NB4 (cell line): Measurements from ENCODE around the gene MAP3K7.

Experiments used
- POLR2A ChIP-seq: IDR thresholded peaks from 2 replicates; pipeline ENCODE4 v1.6.1; 2011; ENCODE audit warnings: mild to moderate bottlenecking; ENCODE audit not compliant: insufficient read length; ENCODE audit errors: extremely low read depth
- TF ChIP-seq, protein P1 (sequence below): IDR thresholded peaks from one replicate; pipeline ENCODE4 v1.5.1; 2012; ENCODE audit warnings: low read depth, low read length
- TF ChIP-seq, protein P2 (sequence below): IDR thresholded peaks from 2 replicates; pipeline ENCODE4 v1.6.1; 2011; ENCODE audit warnings: low read depth, low read length

DNA sequence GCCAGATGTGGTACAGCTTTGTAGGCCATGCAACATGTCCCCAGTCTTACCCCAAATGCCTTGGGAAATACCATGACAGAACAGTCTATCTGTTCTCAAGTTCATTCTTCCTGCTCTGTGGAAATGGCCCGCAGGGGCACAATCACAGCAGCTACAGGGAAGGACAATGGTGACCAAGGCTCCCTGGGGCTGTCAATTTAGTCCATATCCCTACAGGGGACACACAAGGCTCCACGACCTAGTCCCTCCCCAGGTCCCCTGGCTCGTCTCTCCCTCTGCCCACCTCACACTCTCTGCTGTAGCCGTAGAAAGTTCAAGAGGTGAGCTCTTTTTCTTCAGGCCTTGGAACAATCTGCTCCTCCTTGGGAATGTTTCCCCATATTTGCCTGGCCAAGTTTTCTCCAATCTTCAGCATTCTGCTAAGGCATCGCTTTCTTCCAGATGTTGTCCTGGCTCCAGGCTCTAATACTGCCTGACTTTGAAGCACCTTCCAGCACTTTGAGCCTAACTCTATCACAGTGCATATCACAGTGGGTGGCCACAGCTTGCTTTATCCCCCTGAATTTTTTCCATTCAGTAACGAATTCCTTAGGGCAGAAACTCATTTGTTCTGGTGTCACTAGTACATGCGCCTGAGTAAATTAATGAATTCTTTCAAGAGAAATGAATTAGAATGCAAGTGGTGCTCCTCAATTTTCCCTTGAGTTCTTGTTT lies 92.6 kb downstream of the MAP3K7 start:
- TF ChIP-seq, protein P1, sequence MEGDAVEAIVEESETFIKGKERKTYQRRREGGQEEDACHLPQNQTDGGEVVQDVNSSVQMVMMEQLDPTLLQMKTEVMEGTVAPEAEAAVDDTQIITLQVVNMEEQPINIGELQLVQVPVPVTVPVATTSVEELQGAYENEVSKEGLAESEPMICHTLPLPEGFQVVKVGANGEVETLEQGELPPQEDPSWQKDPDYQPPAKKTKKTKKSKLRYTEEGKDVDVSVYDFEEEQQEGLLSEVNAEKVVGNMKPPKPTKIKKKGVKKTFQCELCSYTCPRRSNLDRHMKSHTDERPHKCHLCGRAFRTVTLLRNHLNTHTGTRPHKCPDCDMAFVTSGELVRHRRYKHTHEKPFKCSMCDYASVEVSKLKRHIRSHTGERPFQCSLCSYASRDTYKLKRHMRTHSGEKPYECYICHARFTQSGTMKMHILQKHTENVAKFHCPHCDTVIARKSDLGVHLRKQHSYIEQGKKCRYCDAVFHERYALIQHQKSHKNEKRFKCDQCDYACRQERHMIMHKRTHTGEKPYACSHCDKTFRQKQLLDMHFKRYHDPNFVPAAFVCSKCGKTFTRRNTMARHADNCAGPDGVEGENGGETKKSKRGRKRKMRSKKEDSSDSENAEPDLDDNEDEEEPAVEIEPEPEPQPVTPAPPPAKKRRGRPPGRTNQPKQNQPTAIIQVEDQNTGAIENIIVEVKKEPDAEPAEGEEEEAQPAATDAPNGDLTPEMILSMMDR, result no peak
- TF ChIP-seq, protein P2, sequence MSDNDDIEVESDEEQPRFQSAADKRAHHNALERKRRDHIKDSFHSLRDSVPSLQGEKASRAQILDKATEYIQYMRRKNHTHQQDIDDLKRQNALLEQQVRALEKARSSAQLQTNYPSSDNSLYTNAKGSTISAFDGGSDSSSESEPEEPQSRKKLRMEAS, result no peak
- no peak for TF ChIP-seq POLR2A
